RCC 7860 (cell line): ENCODE measurements around the gene AP2M1.

Experiments used
- DNase-seq: peaks from one replicate; pipeline ENCODE4 v3.0.0-alpha.2; 2015; ENCODE audit warnings: low spot score
- FAIRE-seq: peaks from 2 replicates; lab custom pipeline; 2012; peaks lifted over from hg19 to GRCh38; lab: Jason Lieb, UNC

Gene AP2M1

DNA sequence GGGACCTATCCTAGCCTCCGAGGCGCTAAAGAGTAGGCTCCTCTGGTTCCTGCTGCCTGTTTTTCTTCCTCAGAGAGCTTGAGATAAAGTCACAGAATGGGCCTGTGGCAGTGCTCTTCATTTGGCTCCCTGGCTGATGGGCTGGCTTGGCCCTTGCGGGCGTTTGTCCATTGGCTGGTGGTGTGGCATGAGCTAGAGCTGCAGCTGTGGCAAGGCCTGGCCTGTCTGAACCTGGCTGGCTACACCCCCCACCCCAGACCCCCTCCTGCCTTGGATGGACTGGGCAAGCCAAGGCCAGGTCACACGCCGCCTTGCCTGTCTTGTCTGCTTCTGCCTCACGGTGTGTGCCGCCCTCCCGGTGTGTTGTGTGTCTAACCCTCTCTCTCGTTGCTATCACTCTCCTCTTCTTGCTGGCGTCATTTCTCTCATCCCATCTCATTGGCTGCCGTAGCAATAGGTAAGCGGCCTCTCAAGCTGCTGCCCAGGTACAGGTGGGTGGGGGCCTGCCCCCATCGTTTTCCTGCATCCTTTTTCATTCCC is 3.2 kb downstream of the AP2M1 start:
- DNase-seq (no peak), FAIRE-seq (no peak)

DNA sequence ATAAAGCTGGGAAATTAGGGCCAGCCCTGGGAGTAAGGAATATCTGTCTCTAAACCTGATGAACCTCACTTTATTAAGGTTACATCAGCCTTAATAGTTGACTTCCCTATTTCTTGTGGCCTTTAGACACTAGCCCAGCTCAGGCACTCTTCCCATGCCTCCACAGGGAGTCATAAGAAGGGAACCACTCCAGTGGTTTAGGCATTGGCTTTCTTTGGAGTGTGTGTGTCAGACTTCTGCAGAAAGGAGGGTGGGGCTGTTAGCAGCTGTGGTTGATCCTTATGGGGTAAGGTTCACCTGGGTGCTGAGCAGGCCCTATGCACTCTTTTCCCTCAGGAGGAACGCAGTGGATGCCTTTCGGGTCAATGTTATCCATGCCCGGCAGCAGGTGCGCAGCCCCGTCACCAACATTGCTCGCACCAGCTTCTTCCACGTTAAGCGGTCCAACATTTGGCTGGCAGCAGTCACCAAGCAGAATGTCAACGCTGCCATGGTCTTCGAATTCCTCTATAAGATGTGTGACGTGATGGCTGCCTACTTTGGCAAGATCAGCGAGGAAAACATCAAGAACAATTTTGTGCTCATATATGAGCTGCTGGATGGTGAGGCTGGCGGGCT is 4.0 kb downstream of the AP2M1 start:
- FAIRE-seq, result no peak
- no peak for DNase-seq

DNA sequence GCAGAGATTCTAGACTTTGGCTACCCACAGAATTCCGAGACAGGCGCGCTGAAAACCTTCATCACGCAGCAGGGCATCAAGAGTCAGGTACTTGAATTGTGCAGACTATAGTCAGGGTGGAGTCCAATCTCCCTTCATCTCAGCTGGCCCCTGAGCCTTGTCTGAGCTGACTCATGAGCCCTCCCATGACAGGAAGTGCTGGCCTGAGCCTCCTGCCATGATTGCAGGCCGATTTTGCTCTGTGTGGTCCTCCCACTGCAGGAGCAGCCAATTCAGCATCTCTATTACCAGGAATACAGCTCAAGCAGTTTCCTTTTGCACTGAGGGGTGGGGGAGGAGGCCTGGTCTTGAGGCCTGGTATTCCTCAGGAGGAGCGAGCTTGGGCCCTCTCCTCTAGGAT is 5.5 kb downstream of the AP2M1 start:
- FAIRE-seq (no peak), DNase-seq (peak; percentile 50)

DNA sequence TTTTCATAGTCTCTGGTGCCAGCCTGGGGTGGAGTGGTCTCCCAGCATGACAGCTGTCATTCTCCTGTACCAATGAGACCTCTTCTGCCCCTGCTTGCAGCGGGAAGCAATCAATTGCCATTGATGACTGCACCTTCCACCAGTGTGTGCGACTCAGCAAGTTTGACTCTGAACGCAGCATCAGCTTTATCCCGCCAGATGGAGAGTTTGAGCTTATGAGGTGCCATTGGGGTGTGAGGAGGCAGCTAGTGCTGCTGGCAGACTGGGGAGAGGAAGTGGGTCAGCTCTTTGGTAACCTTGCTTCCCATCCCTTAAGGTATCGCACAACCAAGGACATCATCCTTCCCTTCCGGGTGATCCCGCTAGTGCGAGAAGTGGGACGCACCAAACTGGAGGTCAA is 6.9 kb downstream of the AP2M1 start:
- DNase-seq (no peak), FAIRE-seq (no peak)

DNA sequence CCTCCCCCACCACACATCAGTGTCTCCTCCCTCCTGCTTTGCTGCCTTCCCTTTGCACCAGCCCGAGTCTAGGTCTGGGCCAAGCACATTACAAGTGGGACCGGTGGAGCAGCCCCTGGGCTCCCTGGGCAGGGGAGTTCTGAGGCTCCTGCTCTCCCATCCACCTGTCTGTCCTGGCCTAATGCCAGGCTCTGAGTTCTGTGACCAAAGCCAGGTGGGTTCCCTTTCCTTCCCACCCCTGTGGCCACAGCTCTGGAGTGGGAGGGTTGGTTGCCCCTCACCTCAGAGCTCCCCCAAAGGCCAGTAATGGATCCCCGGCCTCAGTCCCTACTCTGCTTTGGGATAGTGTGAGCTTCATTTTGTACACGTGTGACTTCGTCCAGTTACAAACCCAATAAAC is 9.0 kb downstream of the AP2M1 start:
- no peak for DNase-seq
- no peak for FAIRE-seq

DNA sequence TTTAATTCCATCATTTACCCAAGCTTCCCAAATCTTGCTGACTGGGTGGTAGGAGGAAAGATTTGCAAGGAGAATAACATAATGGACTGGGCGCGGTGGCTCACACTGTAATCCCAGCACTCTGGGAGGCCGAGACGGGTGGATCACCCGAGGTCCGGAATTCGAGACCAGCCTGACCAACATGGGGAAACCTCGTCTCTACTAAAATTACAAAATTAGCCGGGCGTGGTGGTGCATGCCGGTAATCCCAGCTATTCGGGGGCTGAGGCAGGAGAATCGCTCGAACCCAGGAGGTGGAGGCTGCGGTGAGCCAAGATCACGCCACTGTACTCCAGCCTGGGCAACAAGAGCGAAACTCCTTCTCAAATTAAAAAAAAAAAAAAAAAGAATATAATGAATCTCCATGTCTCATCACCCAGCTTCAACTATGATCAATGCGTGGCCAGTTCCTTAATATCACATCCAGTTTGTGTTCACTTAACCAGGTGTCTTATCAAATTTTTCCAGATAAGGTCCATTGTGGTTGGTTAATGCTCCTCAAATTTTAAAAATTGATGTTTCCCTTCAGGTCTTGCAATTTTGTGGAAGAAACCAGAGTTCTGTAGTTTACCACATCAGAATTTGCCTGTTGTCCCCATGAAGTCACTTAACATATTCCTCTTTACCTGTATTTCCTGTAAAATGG is 10.0 kb downstream of the AP2M1 start:
- no peak for FAIRE-seq
- DNase-seq, result no peak

DNA sequence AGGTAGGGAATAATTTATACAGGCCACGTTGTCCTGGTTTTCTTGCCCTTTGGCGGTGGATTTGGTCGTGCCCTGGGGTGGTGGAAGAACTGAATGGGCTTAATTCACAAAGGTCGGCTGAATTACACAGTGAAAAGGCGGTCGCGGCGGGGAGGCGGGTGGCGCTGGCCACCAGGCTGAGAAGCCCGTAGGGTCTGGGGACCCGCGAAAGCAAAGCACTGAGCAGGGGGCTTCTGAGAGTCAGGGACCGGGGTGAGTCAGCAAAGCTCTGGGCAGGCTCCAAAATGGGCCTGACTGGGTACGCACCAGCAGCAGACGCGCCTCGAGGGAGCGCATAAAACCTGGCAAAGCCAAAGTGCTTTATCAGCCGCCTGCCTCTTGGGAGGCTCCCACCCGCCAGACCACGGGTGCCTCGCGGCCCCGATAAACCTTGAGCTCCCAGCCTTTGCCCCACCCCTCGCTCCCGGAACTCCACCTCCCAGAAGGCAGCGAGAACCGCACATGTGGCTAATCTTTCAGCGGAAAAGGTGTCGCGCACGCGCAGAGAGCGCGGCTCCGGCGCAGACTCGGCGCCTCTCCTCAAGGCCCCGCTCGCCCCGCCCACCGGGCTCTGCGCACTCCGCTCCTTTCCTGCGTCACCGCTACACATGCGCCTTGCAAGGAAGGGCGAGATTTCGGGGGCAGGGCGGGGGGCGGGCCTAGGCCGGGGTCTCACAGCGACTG is 11.0 kb downstream of the AP2M1 start:
- DNase-seq (peak; percentile 96), FAIRE-seq (peak; percentile 10)

DNA sequence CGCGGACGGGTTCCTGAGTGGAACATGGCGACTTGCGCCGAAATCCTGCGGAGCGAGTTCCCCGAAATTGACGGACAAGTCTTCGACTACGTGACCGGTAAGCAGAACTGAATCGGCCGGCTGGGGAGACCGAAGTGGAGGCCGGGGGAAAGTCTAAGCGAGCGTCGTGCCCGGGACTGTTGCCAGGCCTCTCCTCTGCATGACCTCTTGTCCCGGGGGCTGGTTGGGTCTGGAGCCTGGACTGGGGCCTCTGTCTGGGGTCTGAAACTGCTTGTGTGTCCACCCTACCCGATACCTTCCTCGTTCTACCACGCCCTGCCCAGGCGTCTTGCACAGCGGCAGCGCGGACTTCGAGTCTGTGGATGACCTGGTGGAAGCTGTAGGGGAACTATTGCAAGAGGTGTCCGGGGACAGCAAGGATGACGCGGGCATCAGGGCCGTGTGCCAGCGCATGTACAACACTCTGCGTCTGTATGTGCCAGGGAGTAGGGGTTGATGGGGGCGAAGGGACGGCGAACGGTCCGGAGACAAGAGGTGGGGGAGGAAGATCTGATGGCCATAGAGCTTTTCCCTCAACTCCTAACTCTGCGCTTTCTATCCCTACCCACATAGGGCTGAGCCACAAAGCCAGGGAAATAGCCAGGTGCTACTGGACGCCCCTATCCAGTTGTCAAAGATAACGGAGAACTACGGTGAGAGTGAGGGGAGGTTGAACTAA is 11.7 kb downstream of the AP2M1 start, which contains the start of gene ABCF3:
ABCF3 (plus strand) TSS at position 16 of the 718 bp plus-strand sequence; CDS start at position 25, 9 bp downstream.
- FAIRE-seq, result no peak
- DNase-seq, result no peak

DNA sequence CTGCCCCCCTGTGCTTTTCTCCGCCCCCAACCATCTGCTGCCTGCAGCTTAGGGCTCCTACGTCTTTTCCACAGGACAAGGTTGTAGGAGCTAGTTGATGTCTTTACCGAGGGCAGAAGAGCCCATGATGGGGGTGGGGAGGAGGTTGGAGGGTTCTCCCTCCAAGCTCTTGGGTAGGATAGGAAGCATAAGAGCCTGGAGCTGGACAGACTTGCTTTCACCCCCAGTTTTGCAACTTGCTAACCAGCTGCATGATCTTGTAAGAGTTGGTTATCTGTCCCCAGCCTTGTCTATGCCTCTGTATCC is 12.2 kb downstream of the AP2M1 start:
- FAIRE-seq (no peak), DNase-seq (no peak)

DNA sequence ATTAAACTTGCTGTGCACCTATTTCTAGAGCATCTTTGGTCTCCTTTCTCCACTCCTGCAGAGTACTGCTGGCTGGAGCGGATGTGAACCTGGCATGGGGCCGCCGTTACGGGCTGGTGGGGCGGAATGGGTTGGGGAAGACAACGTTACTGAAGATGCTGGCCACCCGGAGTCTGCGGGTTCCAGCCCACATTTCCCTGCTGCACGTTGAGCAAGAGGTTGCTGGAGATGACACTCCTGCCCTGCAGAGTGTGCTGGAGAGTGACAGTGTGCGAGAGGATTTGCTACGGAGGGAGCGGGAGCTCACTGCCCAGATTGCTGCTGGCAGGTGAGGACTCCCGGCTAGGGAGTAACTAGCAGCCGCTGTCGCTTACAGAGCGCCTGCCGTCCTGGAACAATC is 13.4 kb downstream of the AP2M1 start:
- FAIRE-seq, result no peak
- DNase-seq, result no peak

DNA sequence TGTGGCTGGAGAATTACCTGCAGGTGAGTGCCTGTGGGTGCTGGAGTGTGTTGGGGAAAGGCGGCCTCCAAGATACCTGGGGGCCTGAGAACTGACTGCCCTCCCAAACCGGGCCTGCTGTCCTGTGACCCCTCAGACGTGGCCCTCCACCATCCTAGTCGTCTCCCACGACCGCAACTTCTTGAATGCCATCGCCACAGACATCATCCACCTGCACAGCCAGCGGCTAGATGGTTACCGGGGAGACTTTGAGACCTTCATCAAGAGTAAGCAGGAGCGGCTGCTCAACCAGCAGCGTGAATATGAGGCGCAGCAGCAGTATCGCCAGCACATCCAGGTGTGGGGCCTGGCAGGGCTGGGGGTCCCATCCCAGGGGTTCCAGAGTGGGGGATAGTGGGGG is 14.8 kb downstream of the AP2M1 start:
- no peak for DNase-seq
- no peak for FAIRE-seq

DNA sequence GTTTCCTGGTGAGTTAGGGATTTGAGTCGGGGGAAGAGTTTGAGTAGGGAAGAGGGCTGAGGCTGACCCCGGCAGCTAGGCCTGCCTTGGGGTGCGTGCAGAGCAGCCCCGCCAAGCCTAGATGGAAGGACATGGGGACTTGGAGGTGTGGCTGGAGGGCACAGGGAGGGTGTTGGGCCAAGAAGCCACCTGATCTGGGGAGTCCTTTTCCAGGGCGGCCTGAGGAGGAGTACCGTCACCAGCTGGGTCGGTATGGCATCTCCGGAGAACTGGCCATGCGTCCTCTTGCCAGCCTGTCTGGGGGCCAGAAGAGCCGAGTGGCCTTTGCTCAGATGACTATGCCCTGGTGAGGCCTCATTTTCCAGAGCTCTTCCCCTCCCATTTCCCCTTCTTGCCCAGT is 18.2 kb downstream of the AP2M1 start:
- DNase-seq (no peak), FAIRE-seq (no peak)

DNA sequence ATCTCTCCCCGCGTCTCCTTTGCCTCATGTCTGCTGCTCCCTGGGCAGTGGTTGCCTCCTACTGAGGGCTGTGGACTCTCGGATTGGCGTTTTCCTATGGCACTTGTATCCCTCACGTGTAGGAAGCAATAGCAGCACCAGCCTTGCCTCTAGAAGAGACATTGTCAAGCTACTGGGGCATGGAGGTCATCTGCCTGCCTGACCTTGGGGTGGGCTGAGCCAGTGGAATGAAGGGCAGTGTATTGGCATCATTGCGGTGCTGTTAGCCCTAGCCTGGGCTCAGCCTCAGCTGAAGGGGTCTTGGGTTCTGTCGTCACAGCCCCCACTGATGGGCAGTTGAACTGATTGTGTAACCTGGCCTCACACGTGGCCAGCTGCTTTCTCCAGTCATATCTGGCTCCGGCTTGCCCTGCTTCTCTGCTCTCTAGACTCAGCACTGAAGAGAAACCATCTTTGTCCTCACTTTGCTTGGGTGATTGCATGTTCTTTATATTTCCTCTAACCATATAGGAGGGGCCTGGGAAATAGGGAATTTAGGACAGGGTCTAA is 19.4 kb downstream of the AP2M1 start:
- FAIRE-seq (no peak), DNase-seq (no peak)

DNA sequence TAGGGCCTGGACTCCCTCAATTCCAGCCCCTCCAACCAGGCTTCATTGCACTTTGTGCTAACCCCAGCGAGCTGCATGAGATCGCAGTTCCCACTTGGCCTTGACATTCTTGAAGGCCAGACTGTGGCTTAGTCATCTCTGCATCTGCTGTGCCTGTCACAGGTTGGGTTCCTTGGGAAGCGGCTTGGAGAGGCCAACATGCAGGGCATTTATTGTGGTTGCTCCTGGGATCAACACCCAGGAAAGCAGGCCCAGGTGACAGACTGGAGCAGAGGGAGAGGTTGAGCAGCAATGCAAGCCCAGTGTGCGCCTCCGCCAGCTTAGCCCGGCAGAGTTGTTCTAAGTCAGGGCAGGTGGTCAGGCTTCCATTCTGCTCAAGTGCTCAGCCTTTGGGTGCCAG is 21.9 kb downstream of the AP2M1 start:
- DNase-seq (no peak), FAIRE-seq (no peak)

DNA sequence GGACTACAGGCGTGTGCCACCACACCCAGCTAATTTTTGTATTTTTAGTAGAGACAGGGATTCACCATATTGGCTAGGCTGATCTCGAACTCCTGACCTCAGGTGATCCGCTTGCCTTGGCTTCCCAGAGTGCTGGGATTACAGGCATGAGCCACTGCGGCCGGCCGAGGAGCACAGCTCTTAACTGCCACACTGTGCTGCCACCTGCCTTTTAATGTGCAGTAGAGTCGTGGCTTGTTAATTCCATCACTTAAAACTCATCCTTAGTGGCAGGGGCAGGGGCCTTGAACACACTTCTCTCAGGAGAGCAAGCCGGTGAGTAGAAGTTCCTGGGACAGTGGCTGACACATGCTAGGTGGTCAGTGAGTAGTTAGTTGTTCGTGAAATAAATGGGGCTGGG is 23.9 kb downstream of the AP2M1 start:
- no peak for DNase-seq
- FAIRE-seq, result no peak

DNA sequence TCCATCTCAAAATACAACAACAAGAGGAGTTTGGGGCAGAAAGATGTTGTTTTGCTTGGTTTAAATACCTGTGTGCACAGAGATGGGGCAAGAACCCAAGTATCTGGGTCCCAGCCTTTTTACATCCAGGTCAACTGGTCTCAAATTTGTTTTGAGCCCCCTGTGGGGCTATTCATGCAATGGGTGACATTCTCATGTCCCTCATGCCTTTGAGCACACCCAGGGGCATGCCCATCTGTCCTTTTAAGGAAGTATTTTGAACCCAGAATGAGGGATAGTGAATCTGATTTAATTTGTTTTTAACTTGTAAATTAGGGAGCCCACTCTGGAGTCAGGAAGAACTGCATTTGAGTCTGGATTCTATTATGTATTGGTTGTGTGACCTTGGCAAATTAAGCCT is 26.2 kb downstream of the AP2M1 start:
- FAIRE-seq (no peak), DNase-seq (no peak)

DNA sequence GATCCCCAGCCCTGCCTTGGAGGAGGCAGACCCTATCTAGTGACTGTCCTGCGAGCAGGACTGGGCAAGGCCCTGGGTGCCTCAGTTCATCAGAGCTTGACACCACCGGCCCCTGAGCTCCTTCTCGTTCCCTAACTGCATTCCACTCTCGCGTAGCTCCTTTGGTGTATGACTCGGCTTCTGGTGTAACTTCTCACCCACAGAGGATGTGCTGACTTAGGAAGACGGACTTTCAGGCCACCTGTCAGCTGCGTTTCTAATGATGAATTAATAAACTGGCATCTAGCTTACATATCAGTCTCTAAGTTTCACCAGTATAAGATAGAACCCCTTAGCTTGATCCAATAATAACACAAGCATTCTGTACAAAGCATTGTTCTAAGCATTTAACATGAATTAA is 28.9 kb downstream of the AP2M1 start:
- no peak for FAIRE-seq

DNA sequence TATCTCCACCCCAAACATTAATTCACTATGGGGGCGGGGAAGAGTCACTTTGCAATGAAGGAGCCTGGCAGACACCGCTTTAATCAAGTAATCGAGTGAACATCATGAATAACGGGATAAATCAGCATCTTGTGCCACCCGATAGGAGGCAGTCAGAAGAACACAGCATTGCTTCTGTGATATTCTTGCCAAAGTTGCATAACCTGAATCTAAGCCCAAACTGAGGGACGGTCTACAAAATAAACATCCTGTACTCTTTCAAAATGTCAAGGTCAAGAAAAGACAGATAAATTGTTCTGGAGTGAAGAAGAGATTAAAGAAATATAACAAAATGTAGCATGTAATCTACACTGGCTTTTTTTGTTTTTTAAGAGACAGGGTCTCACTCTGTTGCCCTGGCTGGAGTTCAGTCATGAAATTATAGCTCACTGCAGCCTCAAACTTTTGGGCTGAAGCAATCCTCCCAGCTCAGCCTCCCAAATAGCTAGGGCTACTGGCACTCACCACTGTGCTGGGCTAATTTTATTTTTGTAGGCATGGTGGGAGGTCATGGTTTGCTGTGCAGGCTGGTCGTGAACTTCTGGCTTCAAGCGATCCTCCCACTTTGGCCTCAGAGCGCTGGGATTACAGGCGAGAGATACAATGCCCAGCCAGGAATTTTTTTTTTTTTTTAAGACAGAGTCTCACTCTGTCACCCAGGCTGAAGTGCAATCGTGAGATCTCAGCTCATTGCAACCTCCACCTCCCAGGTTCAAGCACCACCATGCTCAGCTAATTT is 34.7 kb downstream of the AP2M1 start:
- no peak for FAIRE-seq
- DNase-seq, result no peak

More for the DNA sequence above, 28.9 kb downstream of the AP2M1 start:
- no peak for DNase-seq

DNA sequence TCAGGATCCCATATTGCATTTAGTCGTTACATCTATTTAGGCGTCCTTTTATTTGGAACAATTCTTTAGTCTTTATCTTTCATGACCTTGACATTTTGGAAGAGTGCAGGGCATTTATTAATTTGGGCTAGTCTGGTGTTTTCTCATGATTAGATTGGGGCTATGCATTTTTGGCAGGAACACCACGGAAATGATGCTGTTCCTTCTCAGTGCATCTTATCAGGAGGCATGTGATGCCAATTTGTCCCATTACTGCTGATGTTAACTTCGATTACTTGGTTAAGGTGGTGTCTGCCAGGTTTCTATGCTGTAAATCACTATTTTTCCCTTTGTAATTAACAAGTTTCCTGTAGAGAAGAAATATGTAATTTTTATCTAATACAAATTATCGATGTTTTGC is 36.6 kb downstream of the AP2M1 start:
- FAIRE-seq, result no peak
- DNase-seq, result no peak

DNA sequence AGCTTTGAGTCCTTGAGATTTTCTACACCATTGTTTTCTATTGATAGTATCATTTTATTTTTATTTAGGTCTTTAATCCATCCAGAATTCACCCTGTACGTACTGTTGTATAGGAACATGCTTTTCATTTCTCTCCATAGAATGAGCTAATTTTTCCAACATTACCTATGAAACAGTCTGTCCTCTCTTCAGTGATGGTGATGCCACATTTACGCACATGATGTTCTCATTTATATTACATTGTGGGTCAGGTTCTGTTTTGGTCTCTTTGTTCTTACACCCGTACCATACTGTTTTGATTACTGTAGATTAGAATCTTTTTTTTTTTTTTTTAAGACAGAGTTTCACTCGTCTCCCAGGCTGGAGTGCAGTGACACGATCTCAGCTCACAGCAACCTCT is 37.1 kb downstream of the AP2M1 start:
- DNase-seq (no peak), FAIRE-seq (no peak)
